AG08396 (cell line): ENCODE data around the gene ALKBH8.
"Not testable (repeated sequence)": the region's sequence is repeated elsewhere in the genome, so short reads cannot be mapped to it uniquely, and the experiment has no call there.

Source experiments
- DNase-seq: peaks from one replicate; pipeline ENCODE4 v3.0.0; 2012; ENCODE audit warnings: low spot score, mixed read lengths

Gene ALKBH8

DNA sequence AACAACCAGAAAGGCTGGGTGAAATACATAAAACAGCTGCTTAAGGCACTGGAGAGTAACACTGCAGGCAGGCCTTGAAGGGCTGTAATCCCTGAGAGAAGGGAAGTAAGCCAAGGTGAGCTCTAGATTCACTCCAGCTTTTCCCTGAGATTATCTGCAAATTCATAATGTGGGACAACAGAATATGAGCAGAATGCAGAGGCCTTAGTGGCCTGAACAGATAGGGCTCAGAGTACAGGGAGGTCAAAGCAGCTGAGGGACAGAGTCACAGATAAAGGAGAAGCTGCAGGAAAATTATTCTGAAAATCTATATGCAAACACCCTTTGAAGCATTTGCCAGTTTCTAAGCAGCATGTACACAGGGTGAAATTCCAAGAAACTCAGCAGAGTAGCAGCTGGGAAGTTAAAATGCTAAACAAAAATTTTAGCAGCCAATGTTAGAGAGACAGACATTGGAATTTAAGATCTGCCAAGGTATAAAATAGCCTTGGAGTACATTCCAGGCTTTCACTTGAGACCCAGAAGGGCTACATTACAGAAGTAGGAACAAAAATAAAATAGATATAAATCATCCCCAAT lies 59.8 kb downstream of the ALKBH8 start:
- DNase-seq: no peak

- DNase-seq: no peak
Observed at GRCh38 chr11:107504981-107505380, 60.6 kb downstream of the ALKBH8 start.

GRCh38 chr11:107501713-107502112 lies 63.8 kb downstream of the ALKBH8 start:
- DNase-seq: no peak

- not testable (repeated sequence) for DNase-seq
Observed at GRCh38 chr11:107497371-107497770, 68.2 kb downstream of the ALKBH8 start.

DNA sequence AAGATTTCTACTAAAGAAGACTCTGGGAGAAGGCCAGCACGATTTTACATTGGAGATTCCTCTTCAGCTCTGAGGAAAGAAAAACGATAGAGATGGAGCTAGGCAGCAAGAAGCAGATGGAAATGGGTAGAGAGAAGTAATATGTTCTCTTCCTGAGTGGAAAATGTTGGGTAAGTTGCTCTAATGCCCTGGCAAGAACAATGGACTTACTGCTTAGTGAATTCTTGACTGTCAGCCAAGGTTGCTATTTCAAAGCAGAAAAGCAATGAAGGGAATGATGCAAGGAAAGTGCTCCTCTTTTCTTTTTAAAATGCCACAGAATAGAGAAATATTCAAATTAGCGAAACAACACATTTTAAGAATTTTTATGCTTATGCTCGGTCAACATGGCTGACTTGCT lies 69.5 kb downstream of the ALKBH8 start:
- DNase-seq: peak; percentile 15

DNA sequence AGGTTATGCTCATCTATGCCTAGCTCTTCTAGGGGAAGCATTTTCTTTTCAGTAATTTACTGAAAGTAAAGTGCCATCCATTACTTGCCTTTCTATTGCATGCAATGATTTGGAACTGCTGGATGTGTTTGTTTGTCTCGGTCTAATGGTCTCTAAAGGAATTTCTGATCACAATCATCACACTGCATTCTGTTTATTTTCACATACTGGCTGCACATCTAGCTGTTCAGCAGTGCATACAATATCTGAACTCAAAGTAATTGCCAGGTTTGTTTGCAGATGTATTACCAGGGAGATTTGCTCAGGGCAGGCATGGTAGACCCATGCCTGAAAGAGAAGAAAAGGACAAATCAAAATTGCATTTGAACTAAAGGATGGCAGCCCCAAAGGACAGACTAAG lies 71.5 kb downstream of the ALKBH8 start:
- no peak for DNase-seq

DNA sequence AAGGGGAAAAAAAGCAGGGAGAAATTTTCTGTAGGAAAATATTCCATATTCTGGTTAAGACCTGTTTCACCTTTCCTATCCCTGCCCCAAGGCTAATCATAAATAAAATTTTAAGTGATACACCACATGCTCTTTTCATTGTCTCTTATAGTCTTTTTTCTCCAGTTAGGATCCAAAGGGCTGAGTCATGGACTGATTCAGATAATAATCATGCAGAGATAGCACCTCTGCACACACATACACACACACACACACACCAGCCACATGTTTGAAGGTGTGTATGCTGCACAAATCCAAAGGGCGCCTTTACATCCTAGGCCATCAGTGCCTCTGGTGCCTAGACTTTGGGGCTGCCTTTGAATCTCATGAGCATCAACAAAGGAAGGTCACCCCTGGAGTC lies 72.4 kb downstream of the ALKBH8 start:
- no peak for DNase-seq

DNA sequence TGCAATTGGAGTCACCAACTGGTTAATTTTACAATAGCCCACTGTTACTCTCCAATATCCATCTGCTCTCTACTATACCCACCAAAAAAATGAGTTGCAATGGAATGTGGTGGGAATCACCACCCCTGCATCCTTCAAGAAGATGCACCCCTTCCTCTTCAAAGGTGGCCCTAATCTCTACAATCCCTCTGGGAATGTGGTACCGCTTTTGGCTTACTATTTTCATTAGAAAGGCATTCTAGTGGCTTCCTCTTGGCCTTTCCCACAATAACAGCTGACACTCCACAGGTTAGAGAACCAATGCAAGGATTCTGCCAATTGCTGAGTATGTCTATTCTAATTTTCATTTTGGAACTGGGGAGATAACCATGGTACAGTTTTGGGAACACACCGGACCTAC lies 74.7 kb downstream of the ALKBH8 start:
- DNase-seq: no peak

- DNase-seq: no peak
Observed at GRCh38 chr11:107482234-107482633, 83.3 kb downstream of the ALKBH8 start.

DNA sequence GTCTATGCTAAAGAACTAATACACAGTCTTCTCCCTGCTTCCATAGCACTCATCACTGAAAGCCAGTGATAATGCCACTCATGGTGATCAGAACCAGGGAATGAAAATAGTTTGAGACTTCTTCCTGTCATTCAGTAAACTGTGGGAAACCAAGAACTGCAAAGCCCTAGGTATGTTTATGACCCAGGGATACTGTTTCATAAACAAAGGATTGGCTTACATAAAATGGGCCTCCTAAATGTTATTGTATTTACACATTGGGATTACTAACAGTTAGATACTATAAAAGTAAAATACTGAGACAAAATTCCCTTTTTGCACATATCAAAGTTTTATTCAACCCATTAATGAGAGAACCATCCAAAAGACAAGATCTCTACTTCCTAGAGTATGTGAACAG lies 86.6 kb downstream of the ALKBH8 start:
- DNase-seq: no peak

GRCh38 chr11:107477820-107478219 lies 87.7 kb downstream of the ALKBH8 start:
- DNase-seq: no peak

- DNase-seq: no peak
Observed at GRCh38 chr11:107473792-107474191, 91.7 kb downstream of the ALKBH8 start.

GRCh38 chr11:107472966-107473365 lies 92.6 kb downstream of the ALKBH8 start:
- DNase-seq: no peak

DNA sequence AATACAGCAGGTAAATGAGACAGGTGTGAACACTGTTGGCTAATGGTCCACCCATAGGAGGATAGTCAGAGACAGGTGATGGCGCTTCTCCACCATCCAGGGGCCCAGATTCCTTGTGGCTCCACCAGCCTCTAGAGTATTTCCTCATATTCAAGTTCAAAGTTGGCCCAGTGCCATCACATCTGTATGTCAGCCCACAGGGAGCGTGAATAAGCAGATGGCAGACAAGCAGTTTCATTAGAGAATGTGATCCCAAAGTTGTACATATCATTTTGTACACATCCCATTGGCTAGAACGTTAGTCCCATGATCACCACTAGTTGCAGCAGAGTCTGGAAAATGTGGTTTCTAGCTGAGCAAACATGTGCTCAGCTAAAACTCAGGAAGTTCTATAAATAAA lies 96.9 kb downstream of the ALKBH8 start:
- DNase-seq: no peak

- no peak for DNase-seq
Observed at GRCh38 chr11:107467696-107468095, 97.8 kb downstream of the ALKBH8 start.

GRCh38 chr11:107466275-107466866 lies 99.2 kb downstream of the ALKBH8 start:
- DNase-seq: not testable (repeated sequence)

DNA sequence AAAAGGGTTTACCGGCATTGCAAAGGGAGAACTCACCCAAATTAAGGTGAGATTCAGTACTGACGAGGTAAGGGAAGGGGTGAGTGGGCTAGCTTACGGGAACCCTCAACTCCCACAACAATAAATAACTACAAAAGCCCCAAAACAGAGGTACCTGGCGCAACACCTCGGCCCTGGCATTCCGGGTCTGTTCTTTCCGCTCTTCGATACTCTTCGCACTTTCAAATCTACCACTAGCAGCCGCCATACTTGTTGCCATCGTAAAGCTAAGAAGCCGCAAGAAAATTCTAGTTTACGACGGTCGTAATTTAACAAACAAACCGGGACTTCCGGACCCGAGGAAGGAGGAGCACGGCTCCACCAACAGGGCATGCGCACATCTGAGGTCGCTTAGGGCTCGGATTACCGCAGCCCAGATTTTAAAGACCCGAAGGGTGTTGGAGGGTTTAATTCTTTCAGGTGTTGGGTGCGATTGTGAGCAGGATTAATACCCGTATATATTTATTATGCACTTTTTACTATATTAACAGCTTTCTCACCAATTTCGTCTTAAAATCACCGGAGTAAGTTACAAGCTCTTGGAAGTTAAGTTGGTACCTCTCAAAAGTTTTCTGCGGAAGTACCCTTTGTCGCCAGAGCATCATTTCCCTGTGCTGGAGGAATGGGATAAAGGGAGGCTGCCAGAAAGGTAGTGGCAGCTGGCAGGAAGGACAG lies 107.8 kb downstream of the ALKBH8 start, which contains the start of gene CWF19L2:
Gene CWF19L2 (minus strand): TSS at position 268 of the 714 bp plus-strand sequence. CDS start 9 bp downstream, at position 259.
- DNase-seq: peak; percentile 94

- DNase-seq: peak; percentile 3
Observed at GRCh38 chr11:107457205-107457557, 108.4 kb downstream of the ALKBH8 start.

DNA sequence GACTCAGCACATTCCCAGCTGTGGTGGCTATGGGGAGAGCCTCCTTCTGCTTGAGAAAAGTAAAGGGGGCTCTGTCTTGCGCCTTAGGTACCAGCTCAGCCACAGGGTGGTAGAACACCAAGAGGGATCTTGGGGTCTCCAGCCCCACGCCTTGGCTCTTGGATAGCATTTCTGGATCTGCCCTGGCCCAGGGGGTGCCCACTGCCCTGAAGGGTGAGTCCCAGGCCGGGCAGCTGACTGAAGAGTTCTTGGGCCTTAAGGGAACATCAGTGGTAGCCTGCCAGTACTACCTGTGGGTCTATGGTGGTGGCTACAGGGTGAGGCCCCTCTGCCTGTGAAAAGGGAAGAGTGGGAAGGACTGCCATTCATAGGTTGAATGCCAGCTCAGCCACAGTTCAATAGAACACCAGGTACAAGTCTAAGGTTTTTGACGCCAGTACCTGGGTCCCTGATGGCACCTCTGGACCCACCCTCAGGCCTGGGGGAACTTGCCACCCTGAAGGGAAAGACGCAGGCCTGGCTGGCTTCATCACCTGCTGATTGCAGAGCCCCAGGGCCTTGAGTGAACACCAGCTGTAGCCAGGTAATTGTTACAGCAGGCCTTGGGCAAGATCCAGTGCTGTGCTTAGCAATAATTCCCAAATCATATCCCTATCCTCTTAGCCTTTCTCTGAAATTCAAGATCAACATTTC lies 111.8 kb downstream of the ALKBH8 start:
- DNase-seq: no peak
